Neutrophil (primary cell): Measurements from ENCODE around the gene SLC30A7.

Experiments used
- H3K27ac ChIP-seq: fragments of 200-600 bp; sonication (generic); 2 replicates; pipeline ENCODE4 v1.5.1; 2016; ENCODE audit warnings: mild to moderate bottlenecking, moderate library complexity
- H3K27me3 ChIP-seq: fragments of 200-600 bp; sonication (generic); 2 replicates; pipeline ENCODE4 v1.6.0; 2016; ENCODE audit warnings: mild to moderate bottlenecking
- H3K36me3 ChIP-seq: fragments of 200-600 bp; sonication (generic); 2 replicates; pipeline ENCODE4 v1.5.1; 2017
- H3K4me1 ChIP-seq, 2 experiments: fragments of 200-600 bp in 1 of 2; sonication (generic) in 1 of 2; 1 replicate in 1 of 2; 2 replicates in 1 of 2; pipeline versions ENCODE4 v1.5.1 to v1.6.1; 2013 to 2016; ENCODE audit warnings: low read depth in 1 of 2, low read length in 1 of 2, mild to moderate bottlenecking in 1 of 2, moderate library complexity in 1 of 2; ENCODE audit not compliant: control insufficient read depth in 1 of 2, insufficient read depth in 1 of 2
- H3K4me3 ChIP-seq, 2 experiments: fragments of 200-600 bp in 1 of 2; sonication (generic) in 1 of 2; 1 replicate in 1 of 2; 2 replicates in 1 of 2; pipeline ENCODE4 v1.5.1; 2013 to 2016; ENCODE audit warnings: low read depth in 1 of 2, low read length in 1 of 2, mild to moderate bottlenecking in 1 of 2, moderate library complexity in 1 of 2
- H3K9me3 ChIP-seq: fragments of 200-600 bp; sonication (generic); 2 replicates; pipeline ENCODE4 v1.5.1; 2016
- TF ChIP-seq, protein P1 (sequence below): fragments of 200-600 bp; sonication (generic); IDR thresholded peaks from 2 replicates; pipeline ENCODE4 v1.5.1; 2016; ENCODE audit warnings: antibody characterized with exemption

SLC30A7 gene

DNA sequence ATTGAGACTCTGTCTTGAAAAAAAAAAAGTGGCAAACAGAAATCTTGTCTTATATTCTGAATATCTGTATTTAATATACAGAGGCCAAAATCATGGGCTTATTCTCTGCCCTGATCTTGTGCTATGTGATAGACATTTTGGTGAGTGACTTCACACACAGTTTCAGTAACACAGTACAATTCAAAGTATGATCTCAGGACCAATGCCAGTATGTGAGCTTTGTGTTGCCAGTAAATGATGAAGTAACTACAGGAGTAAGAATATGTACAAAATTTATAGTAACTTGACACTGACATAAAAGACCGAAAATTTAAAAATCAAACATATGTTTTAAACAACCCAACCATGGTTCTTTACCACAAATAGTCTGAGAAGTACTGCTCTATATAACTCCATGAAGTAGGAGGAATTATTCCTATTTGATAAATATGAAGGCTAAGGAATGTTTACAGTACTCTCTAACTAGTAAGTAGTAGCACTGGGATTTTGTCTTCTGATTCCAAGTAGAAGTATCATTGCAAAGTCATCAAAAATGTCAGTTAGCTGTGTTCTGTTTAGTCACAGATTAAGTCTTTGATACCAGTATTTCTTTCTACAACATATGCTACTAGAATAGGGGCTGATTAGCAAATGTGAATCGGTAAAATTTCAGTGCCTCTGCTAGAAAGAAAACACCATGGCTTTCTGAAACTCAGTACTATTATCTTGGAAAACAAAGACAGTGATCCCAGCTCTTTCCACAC lies 104.4 kb downstream of the SLC30A7 start:
- H3K4me3 ChIP-seq, result no peak overlapping the region
- H3K9me3 ChIP-seq, result no peaks in the 10 kb centered on the region
- H3K4me1 ChIP-seq, result peaks cover 38 to 42% of the 10 kb centered on the region in 2 experiments
- no peaks in the 10 kb centered on the region for H3K36me3 ChIP-seq
- H3K27ac ChIP-seq, result no peak overlapping the region
- TF ChIP-seq, protein P1, sequence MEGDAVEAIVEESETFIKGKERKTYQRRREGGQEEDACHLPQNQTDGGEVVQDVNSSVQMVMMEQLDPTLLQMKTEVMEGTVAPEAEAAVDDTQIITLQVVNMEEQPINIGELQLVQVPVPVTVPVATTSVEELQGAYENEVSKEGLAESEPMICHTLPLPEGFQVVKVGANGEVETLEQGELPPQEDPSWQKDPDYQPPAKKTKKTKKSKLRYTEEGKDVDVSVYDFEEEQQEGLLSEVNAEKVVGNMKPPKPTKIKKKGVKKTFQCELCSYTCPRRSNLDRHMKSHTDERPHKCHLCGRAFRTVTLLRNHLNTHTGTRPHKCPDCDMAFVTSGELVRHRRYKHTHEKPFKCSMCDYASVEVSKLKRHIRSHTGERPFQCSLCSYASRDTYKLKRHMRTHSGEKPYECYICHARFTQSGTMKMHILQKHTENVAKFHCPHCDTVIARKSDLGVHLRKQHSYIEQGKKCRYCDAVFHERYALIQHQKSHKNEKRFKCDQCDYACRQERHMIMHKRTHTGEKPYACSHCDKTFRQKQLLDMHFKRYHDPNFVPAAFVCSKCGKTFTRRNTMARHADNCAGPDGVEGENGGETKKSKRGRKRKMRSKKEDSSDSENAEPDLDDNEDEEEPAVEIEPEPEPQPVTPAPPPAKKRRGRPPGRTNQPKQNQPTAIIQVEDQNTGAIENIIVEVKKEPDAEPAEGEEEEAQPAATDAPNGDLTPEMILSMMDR, result no peak
- H3K27me3 ChIP-seq, result no peaks in the 10 kb centered on the region

DNA sequence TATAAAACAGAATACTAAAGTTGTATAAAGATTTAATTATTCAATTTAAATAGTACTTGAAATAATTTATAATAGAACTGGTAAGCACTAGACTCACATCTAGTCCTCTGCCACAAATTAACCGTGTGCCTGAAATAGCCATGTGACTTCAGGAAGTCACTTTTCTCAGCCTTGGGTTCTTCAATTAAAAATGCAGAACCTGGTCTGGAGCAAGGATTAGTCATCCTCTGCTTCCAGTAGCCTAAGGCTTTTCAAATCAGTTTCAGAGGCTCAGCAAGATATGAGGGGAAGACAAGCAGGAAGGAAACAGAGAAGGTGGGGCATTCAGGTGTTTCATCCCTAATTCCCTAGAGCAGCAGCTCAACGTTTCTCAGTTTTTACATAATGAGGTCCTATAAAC lies 106.7 kb downstream of the SLC30A7 start:
- Histone ChIP-seq H3K36me3 (no peaks in the 10 kb centered on the region), H3K4me1 (peaks cover 60 to 63% of the 10 kb centered on the region in 2 experiments), H3K27ac (peak overlapping the region; percentile 67), H3K9me3 (no peaks in the 10 kb centered on the region), H3K27me3 (no peaks in the 10 kb centered on the region), H3K4me3 (no peak overlapping the region)
- TF ChIP-seq, protein P1, result no peak

DNA sequence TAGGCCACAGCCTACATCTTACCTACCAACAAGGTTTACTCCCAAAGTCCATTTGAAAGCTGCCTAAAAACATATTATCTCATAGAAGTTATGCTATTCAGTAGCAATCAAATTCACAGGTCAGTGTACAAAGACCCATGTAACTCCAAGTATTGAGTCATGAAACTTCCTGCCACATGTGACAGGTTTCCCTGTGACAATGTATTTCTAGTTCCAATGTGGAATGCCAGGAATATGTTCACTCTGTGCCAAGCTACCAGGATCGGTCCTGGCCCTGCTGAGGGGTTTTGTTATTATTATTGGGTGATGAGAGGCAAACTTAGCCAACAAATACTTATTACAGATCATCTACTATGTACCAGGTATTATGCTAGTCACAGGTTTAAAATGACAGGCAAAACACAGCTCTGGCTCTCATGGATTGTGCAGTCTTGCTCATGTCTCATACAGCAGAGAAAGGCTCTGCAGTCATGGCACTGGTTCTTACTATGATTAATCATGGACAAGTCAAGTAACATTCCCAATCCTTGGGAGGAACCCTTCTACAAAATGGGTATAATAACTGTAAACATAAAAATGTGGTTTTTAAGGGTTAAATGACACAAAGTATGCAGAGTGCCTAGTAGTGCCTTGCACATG lies 107.2 kb downstream of the SLC30A7 start:
- Histone ChIP-seq H3K27me3 (no peaks in the 10 kb centered on the region), H3K27ac (peak overlapping the region; percentile 67), H3K4me1 (peaks cover 60 to 63% of the 10 kb centered on the region in 2 experiments), H3K9me3 (no peaks in the 10 kb centered on the region), H3K36me3 (no peaks in the 10 kb centered on the region), H3K4me3 (no peak overlapping the region)
- TF ChIP-seq, protein P1, result no peak

DNA sequence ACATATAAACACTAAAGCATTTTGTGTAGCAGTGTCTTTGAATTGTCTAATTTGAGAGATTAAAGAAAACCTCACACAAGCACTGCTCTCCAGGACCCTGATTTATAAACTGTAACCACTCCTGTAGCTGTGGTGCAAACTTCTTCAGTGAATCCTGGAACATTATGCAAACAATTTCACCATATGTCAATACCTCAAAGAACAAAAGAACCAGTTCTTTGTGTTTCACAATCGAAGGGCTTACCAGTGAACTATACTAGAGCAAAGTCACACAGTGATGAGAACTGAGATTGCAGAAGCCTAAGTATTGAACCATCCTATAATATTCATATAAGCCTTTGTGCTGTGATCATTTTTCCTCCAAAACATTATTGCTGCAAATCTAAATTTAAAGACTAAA lies 108.2 kb downstream of the SLC30A7 start:
- peak overlapping the region; percentile 63 for H3K27ac ChIP-seq
- peak overlapping the region in 1 of 2 experiments; percentile 6 for H3K4me3 ChIP-seq
- no peaks in the 10 kb centered on the region for H3K9me3 ChIP-seq
- H3K27me3 ChIP-seq, result no peaks in the 10 kb centered on the region
- H3K36me3 ChIP-seq, result no peaks in the 10 kb centered on the region
- TF ChIP-seq, protein P1, result no peak
- peaks cover 60 to 63% of the 10 kb centered on the region in 2 experiments for H3K4me1 ChIP-seq

DNA sequence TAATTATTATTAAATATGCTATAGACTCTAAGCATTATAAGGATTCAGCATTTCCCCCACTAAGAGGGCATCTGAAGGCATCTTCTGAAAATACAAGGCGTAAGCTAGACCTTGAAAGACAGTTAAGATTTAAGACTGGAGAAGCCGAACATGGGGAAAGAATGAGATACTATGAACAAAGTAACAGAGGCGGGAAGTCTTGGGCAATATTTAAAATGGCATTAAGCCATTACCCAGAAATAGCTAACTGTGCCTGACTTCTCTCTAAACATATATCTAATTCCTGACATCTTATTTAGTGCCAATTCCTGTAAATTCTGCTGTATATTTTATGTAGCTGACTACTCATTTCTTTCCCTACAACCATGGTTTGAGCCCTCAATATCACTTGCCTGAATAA lies 108.8 kb downstream of the SLC30A7 start:
- Histone ChIP-seq H3K4me3 (peak overlapping the region in 1 of 2 experiments; percentile 6), H3K36me3 (no peaks in the 10 kb centered on the region), H3K4me1 (peaks cover 60 to 63% of the 10 kb centered on the region in 2 experiments), H3K27me3 (no peaks in the 10 kb centered on the region), H3K27ac (peak overlapping the region; percentile 63), H3K9me3 (no peaks in the 10 kb centered on the region)
- TF ChIP-seq, protein P1, result no peak
